K562 (cell line): ENCODE data around the gene BSDC1. TPM values are rescaled to one million over a fixed set of nuclear protein-coding genes. Genes with fewer than 3 reads are reported as not detected.

Experiments used
- ATAC-seq: fragments of 200-7000 bp; cut with Tn5 transposase; 3 replicates; pipeline ENCODE4 v1.9.1; 2020; ENCODE audit warnings: moderate library complexity
- BruUV-seq: library from RNA; stranded (reverse); fragments of 400-500 nt; replicated peaks from 2 replicates; lab custom pipeline; 2021; lab: Mats Ljungman, UMichigan
- CTCF ChIA-PET: fragments of 300-600 bp; formaldehyde crosslinking; extraction: SDS; loops from one replicate; lab custom pipeline; 2021; ENCODE audit warnings: low intra/inter-chr PET ratio; lab: Yijun Ruan, JAX
- POLR2A ChIA-PET: fragments of 300-600, 350-650 bp; sonication (Branson Sonifier 250); formaldehyde crosslinking; extraction: SDS; loops from one replicate; lab custom pipeline; 2021; ENCODE audit warnings: antibody characterized with exemption, inconsistent platforms; lab: Yijun Ruan, JAX
- DNase-seq, 4 experiments: peaks; one replicate each; pipeline versions ENCODE4 v3.0.0 to v3.0.0-alpha.2; 2011 to 2018; ENCODE audit warnings: low spot score in 3 of 4, mixed read lengths in 3 of 4; ENCODE audit errors: extremely low read depth in 1 of 4
- FAIRE-seq: peaks from 2 replicates; lab custom pipeline; 2011; peaks lifted over from hg19 to GRCh38; lab: Jason Lieb, UNC
- H2AFZ ChIP-seq: 2 replicates; pipeline ENCODE4 v1.6.0; 2011; ENCODE audit warnings: low read depth, low read length, control low read depth, inconsistent platforms
- H3K27ac ChIP-seq: fragments of 200-600 bp; 3 replicates; pipeline ENCODE4 v1.8.0; 2011; ENCODE audit warnings: low read depth, mild to moderate bottlenecking, control low read depth, inconsistent platforms, low read length, moderate library complexity, mixed read lengths; ENCODE audit errors: extremely low read depth
- H3K27me3 ChIP-seq, 2 experiments: fragments of 300-600 bp in 1 of 2; 2 replicates in 1 of 2; 3 replicates in 1 of 2; pipeline versions ENCODE4 v1.6.0 to v1.8.0; 2011; ENCODE audit warnings: inconsistent platforms in 2 of 2, low read length in 2 of 2, mild to moderate bottlenecking in 1 of 2, mixed read lengths in 1 of 2, moderate library complexity in 1 of 2; ENCODE audit not compliant: control insufficient read depth in 2 of 2, insufficient read depth in 2 of 2
- H3K36me3 ChIP-seq: fragments of 300-600 bp; 3 replicates; pipeline ENCODE4 v1.8.0; 2011; ENCODE audit warnings: mild to moderate bottlenecking, low read length, inconsistent platforms; ENCODE audit not compliant: control insufficient read depth, insufficient read depth
- H3K4me1 ChIP-seq, 2 experiments: fragments of 200-600 bp in 1 of 2; replicated peaks in 1 of 2; 2 replicates in 1 of 2; 3 replicates in 1 of 2; pipeline versions ENCODE4 v1.5.1 to v1.8.0; 2011; ENCODE audit warnings: inconsistent platforms in 2 of 2, low read length in 2 of 2, mild to moderate bottlenecking in 1 of 2, mixed read lengths in 1 of 2, moderate library complexity in 1 of 2; ENCODE audit not compliant: control insufficient read depth in 2 of 2, insufficient read depth in 2 of 2
- H3K4me2 ChIP-seq: 2 replicates; pipeline ENCODE4 v1.6.1; 2011; ENCODE audit warnings: low read length, control low read depth, inconsistent platforms, mixed read lengths; ENCODE audit not compliant: insufficient read depth
- H3K4me3 ChIP-seq: fragments of 200-600 bp; sonication (generic), shearing (Covaris generic); 2 replicates; pipeline ENCODE4 v1.5.1; 2016; ENCODE audit warnings: control low read depth, inconsistent platforms
- H3K79me2 ChIP-seq: fragments of 200-600 bp; 3 replicates; pipeline ENCODE4 v1.8.0; 2011; ENCODE audit warnings: low read length, inconsistent platforms; ENCODE audit not compliant: control insufficient read depth, insufficient read depth
- H3K9ac ChIP-seq, 2 experiments: 2 replicates each; pipeline versions ENCODE4 v1.6.0 to v1.6.1; 2011; ENCODE audit warnings: low read depth in 2 of 2, low read length in 2 of 2, control low read depth in 1 of 2, inconsistent platforms in 1 of 2, mild to moderate bottlenecking in 1 of 2, mixed read lengths in 1 of 2; ENCODE audit not compliant: insufficient read depth in 1 of 2
- H3K9me1 ChIP-seq: one replicate; pipeline ENCODE4 v1.6.0; 2011; ENCODE audit warnings: inconsistent platforms, mild to moderate bottlenecking, low read length, moderate library complexity; ENCODE audit not compliant: control insufficient read depth, insufficient read depth
- H3K9me3 ChIP-seq: replicated peaks from 2 replicates; pipeline ENCODE4 v1.5.1; 2011; ENCODE audit warnings: low read depth, low read length, inconsistent platforms; ENCODE audit not compliant: control insufficient read depth, insufficient read depth
- H4K20me1 ChIP-seq: replicated peaks from 2 replicates; pipeline ENCODE4 v1.6.1; 2011; ENCODE audit warnings: low read length, inconsistent platforms, mixed read lengths; ENCODE audit not compliant: control insufficient read depth, insufficient read depth
- ELF2 ChIP-seq: fragments of 250-450 bp; sonication (Bioruptor Pico); IDR thresholded peaks from 2 replicates; pipeline ENCODE4 v1.5.0; 2021; ENCODE audit warnings: mild to moderate bottlenecking
- ESRRA ChIP-seq: fragments of 450-650 bp; IDR thresholded peaks from 2 replicates; pipeline ENCODE4 v1.6.1; 2014; ENCODE audit warnings: low read depth, mild to moderate bottlenecking, moderate library complexity, borderline replicate concordance
- NR2C1 ChIP-seq, 2 experiments: fragments of 450-650 bp; IDR thresholded peaks; 2 replicates each; pipeline ENCODE4 v1.6.1; 2017; ENCODE audit warnings: mild to moderate bottlenecking in 2 of 2, antibody characterized with exemption in 1 of 2, inconsistent platforms in 1 of 2, missing compliant biosample characterization in 1 of 2, missing genetic modification characterization in 1 of 2
- RFX1 ChIP-seq: fragments of 450-650 bp; IDR thresholded peaks from 2 replicates; pipeline ENCODE4 v1.6.1; 2016; ENCODE audit warnings: mild to moderate bottlenecking, moderate library complexity
- ZNF778 ChIP-seq: fragments of 450-650 bp; formaldehyde crosslinking; IDR thresholded peaks from 2 replicates; pipeline ENCODE4 v1.4.0; 2020; ENCODE audit warnings: mild to moderate bottlenecking, moderate library complexity
- WGBS: fragments of 100-300 bp; shearing (Covaris generic); methylation state at CpG from one replicate; pipeline ENCODE4 v1.1.6; 2016; ENCODE audit warnings: low coverage, mixed read lengths; ENCODE audit not compliant: insufficient coverage; ENCODE audit errors: missing lambda C conversion rate; 5-methylcytosine and 5-hydroxymethylcytosine counted together
- in situ Hi-C: fragments of 300-500 bp; cut with MboI; formaldehyde crosslinking; loops from 4 replicates; pipeline ENCODE4 v1.15.0; 2018; ENCODE audit warnings: inconsistent platforms, mixed read lengths
- intact Hi-C: fragments of 100-400 bp; cut with micrococcal nuclease; formaldehyde crosslinking; loops from 2 replicates; pipeline ENCODE4 v1.14.2; 2022
- polyA plus RNA-seq, 8 experiments: library from polyadenylated mRNA; depleted of rRNA in 4 of 8; stranded (reverse) in 5 of 8; unstranded in 3 of 8; fragments of >200 nt; fragmentation: Nextera tagmentation in 2 of 8; fragmentation: Illumina TruSeq in 1 of 8; extraction: Ambion mirVana in 2 of 8; extraction: Trizol in 1 of 8; gene quantifications; 2 replicates each; pipeline versions ENCODE4 v1.2.1 to v1.2.3, GENCODE V29; 2011 to 2014; ENCODE audit warnings: inconsistent platforms in 1 of 8, missing spikeins in 1 of 8
- total RNA-seq, 7 experiments: library from RNA; depleted of rRNA in 6 of 7; stranded (reverse); fragments of >200 nt in 6 of 7; fragmentation: Illumina TruSeq in 2 of 7; extraction: Trizol in 2 of 7; gene quantifications; 2 replicates each; pipeline versions ENCODE4 v1.2.1 to v1.2.3, GENCODE V29; 2011 to 2021; ENCODE audit warnings: low replicate concordance in 1 of 7
- TF ChIP-seq, protein P1 (sequence below): fragments of 250-450 bp; sonication (Bioruptor Pico); IDR thresholded peaks from 2 replicates; pipeline ENCODE4 v1.9.0; 2021; ENCODE audit warnings: mild to moderate bottlenecking, inconsistent platforms
- TF ChIP-seq, protein P2 (sequence below): fragments of 450-650 bp; IDR thresholded peaks from 2 replicates; pipeline ENCODE4 v1.6.1; 2018; ENCODE audit not compliant: partially characterized antibody

BSDC1 gene
- total and polyA plus RNA-seq, 9 of the 15 experiments (the other 6 are each of a cell fraction or from before 2014, with no cell fraction given), result 10.2 to 96.8 (median 73.1) TPM

DNA sequence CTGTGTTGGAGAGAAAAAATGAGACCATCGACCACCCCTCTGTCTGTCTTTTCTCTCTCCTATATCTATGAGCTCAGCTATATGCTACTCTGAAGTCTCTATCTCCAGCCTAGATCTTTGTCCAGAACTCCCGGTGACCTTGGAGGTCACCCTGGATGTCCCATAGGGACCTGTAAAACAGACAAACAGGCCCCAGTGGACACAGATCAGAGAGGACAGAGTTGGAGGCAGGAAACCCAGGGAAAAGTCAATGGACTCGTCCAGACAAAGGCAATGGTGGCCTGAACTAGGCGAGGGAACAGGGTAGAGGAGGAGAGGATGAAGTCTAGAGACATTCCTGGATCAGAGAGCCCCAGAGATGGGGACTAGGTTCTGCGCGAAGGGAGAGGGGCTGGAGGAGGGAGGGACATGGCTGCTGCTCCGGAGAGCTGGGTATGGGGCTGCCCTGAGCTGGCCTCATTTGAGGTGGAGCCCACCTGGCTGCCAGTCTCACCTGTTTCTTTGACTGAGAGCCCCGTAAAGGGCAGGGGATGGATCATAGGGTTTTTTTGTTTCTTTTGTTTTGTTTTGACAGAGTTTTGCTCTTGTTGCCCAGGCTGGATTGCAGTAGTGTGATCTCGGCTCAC, 47.6 kb downstream of the BSDC1 start:
- no peak overlapping the region for H3K27ac ChIP-seq
- TF ChIP-seq, protein P1, sequence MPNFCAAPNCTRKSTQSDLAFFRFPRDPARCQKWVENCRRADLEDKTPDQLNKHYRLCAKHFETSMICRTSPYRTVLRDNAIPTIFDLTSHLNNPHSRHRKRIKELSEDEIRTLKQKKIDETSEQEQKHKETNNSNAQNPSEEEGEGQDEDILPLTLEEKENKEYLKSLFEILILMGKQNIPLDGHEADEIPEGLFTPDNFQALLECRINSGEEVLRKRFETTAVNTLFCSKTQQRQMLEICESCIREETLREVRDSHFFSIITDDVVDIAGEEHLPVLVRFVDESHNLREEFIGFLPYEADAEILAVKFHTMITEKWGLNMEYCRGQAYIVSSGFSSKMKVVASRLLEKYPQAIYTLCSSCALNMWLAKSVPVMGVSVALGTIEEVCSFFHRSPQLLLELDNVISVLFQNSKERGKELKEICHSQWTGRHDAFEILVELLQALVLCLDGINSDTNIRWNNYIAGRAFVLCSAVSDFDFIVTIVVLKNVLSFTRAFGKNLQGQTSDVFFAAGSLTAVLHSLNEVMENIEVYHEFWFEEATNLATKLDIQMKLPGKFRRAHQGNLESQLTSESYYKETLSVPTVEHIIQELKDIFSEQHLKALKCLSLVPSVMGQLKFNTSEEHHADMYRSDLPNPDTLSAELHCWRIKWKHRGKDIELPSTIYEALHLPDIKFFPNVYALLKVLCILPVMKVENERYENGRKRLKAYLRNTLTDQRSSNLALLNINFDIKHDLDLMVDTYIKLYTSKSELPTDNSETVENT (CRISPR knock-in tag), result 0 out of 2 replicates have a peak, but pooled peaks have one; percentile 11
- TF ChIP-seq ESRRA (peak; percentile 83), ZNF778 (CRISPR knock-in tag) (no peak), ELF2 (peak; percentile 33; the same call in 1 of the 2 replicates), NR2C1 (IDR thresholded peaks at IDR 0.05) (no peak), NR2C1 (tag; IDR thresholded peaks at IDR 0.05) (0 out of 2 replicates have a peak, but pooled peaks have one; percentile 13), RFX1 (no peak)
- TF ChIP-seq, protein P2, sequence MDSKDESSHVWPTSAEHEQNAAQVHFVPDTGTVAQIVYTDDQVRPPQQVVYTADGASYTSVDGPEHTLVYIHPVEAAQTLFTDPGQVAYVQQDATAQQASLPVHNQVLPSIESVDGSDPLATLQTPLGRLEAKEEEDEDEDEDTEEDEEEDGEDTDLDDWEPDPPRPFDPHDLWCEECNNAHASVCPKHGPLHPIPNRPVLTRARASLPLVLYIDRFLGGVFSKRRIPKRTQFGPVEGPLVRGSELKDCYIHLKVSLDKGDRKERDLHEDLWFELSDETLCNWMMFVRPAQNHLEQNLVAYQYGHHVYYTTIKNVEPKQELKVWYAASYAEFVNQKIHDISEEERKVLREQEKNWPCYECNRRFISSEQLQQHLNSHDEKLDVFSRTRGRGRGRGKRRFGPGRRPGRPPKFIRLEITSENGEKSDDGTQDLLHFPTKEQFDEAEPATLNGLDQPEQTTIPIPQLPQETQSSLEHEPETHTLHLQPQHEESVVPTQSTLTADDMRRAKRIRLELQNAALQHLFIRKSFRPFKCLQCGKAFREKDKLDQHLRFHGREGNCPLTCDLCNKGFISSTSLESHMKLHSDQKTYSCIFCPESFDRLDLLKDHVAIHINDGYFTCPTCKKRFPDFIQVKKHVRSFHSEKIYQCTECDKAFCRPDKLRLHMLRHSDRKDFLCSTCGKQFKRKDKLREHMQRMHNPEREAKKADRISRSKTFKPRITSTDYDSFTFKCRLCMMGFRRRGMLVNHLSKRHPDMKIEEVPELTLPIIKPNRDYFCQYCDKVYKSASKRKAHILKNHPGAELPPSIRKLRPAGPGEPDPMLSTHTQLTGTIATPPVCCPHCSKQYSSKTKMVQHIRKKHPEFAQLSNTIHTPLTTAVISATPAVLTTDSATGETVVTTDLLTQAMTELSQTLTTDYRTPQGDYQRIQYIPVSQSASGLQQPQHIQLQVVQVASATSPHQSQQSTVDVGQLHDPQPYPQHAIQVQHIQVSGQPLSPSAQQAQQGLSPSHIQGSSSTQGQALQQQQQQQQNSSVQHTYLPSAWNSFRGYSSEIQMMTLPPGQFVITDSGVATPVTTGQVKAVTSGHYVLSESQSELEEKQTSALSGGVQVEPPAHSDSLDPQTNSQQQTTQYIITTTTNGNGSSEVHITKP, result peak; percentile 63
- TF ChIP-seq, all 486 proteins: peak for 5
- Histone ChIP-seq H3K79me2 (peaks cover 2% of the 10 kb centered on the region; the same call in 2 of the 3 replicates), H3K4me1 (peaks cover 24 to 40% of the 10 kb centered on the region in 2 experiments; a peak in 4 of 5 replicates), H4K20me1 (no peaks in the 10 kb centered on the region), H3K4me3 (no peak overlapping the region), H2AFZ (peak overlapping the region; percentile 93), H3K9me3 (no peaks in the 10 kb centered on the region; the same call in 1 of the 2 replicates), H3K4me2 (peak overlapping the region; percentile 13; the same call in 1 of the 2 replicates), H3K36me3 (no peaks in the 10 kb centered on the region), H3K27me3 (no peaks in the 10 kb centered on the region), H3K9me1 (no peaks in the 10 kb centered on the region), H3K9ac (peak overlapping the region in 1 of 2 experiments; percentile 2; a peak in 1 of 4 replicates)
- WGBS, result 58% methylated on average over 9 of the region's 9 CpGs
- BruUV-seq, result no TSS peak
- FAIRE-seq (no peak), DNase-seq (no peak), ATAC-seq (no peak)
- POLR2A ChIA-PET, result interaction anchor here (0.5 to 5.2 kb wide), 9 partner anchors 10 to 239 kb away, joined by 3 to 59 read pairs (median 4); partner anchors contain the start of genes KPNA6 and MARCKSL1
- in situ Hi-C loops, result no loop called here
- CTCF ChIA-PET, result no interaction called here
- intact Hi-C loops, result no loop called here
